ENCODE data around the gene NDUFS6. TPM values are rescaled to one million over a fixed set of nuclear protein-coding genes. Genes with fewer than 3 reads are reported as not detected.

Gene NDUFS6
- total RNA-seq, 1 donor from 2014 or later, result 21.3 TPM

- no peak for ATAC-seq
- DNase-seq, result peak; percentile 23
- Histone ChIP-seq H3K27me3 (ENCODE audit: low read depth) (peaks cover 14% of the 10 kb centered on the region), H3K36me3 (no peaks in the 10 kb centered on the region), H3K4me1 (no peaks in the 10 kb centered on the region), H3K27ac (no peak overlapping the region), H3K4me3 (no peak overlapping the region), H3K9me3 (no peaks in the 10 kb centered on the region)
- intact Hi-C loops (cut with DNase I), result no loop called here
- TF ChIP-seq, protein P1, sequence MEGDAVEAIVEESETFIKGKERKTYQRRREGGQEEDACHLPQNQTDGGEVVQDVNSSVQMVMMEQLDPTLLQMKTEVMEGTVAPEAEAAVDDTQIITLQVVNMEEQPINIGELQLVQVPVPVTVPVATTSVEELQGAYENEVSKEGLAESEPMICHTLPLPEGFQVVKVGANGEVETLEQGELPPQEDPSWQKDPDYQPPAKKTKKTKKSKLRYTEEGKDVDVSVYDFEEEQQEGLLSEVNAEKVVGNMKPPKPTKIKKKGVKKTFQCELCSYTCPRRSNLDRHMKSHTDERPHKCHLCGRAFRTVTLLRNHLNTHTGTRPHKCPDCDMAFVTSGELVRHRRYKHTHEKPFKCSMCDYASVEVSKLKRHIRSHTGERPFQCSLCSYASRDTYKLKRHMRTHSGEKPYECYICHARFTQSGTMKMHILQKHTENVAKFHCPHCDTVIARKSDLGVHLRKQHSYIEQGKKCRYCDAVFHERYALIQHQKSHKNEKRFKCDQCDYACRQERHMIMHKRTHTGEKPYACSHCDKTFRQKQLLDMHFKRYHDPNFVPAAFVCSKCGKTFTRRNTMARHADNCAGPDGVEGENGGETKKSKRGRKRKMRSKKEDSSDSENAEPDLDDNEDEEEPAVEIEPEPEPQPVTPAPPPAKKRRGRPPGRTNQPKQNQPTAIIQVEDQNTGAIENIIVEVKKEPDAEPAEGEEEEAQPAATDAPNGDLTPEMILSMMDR (IDR thresholded peaks at IDR 0.05), result no peak
These were observed 45.8 kb upstream of the NDUFS6 start for GRCh38 chr5:1755321-1755949.

- H3K27me3 ChIP-seq (ENCODE audit: low read depth), result peaks cover 20% of the 10 kb centered on the region
- no peaks in the 10 kb centered on the region for H3K36me3 ChIP-seq
- no peak overlapping the region for H3K4me3 ChIP-seq
- no peak for DNase-seq
- TF ChIP-seq, protein P1 (IDR thresholded peaks at IDR 0.05), result no peak
- no peak for ATAC-seq
- no peaks in the 10 kb centered on the region for H3K4me1 ChIP-seq
- H3K9me3 ChIP-seq, result no peaks in the 10 kb centered on the region
- intact Hi-C loops (cut with DNase I), result no loop called here
- no peak overlapping the region for H3K27ac ChIP-seq
These were observed 44.7 kb upstream of the NDUFS6 start for GRCh38 chr5:1756481-1756880.

DNA sequence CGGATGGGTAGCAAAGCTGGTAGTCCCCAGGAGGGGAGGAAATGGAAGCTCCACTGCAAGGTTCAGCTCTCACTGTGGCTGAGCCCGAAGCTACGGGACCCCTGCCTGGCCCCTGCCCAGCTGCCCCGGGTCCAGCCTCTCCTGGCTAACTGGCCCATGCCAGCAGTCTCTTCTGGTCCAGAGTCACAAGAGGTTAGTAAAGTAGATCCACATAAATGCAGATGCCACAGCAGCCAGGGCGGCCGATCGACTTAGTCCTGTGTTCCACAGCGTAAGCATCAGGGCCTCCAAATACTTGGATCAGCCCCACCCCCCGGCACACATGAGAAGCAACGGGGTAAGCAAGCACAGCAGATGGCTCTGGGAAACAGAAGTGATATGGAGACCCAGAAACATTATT, 43.7 kb upstream of the NDUFS6 start:
- peak; percentile 39 for DNase-seq
- Histone ChIP-seq H3K27me3 (ENCODE audit: low read depth) (peaks cover 17% of the 10 kb centered on the region), H3K4me3 (no peak overlapping the region), H3K9me3 (no peaks in the 10 kb centered on the region), H3K36me3 (no peaks in the 10 kb centered on the region), H3K4me1 (no peaks in the 10 kb centered on the region), H3K27ac (no peak overlapping the region)
- TF ChIP-seq, protein P1 (IDR thresholded peaks at IDR 0.05), result no peak
- ATAC-seq, result no peak
- intact Hi-C loops (cut with DNase I), result no loop called here

GRCh38 chr5:1758574-1758973, 42.6 kb upstream of the NDUFS6 start:
- Histone ChIP-seq H3K27ac (no peak overlapping the region), H3K9me3 (no peaks in the 10 kb centered on the region), H3K4me3 (no peak overlapping the region), H3K36me3 (no peaks in the 10 kb centered on the region), H3K4me1 (no peaks in the 10 kb centered on the region), H3K27me3 (ENCODE audit: low read depth) (peaks cover 7% of the 10 kb centered on the region)
- intact Hi-C loops (cut with DNase I), result no loop called here
- no peak for DNase-seq
- TF ChIP-seq, protein P1 (IDR thresholded peaks at IDR 0.05), result no peak
- ATAC-seq, result no peak

DNA sequence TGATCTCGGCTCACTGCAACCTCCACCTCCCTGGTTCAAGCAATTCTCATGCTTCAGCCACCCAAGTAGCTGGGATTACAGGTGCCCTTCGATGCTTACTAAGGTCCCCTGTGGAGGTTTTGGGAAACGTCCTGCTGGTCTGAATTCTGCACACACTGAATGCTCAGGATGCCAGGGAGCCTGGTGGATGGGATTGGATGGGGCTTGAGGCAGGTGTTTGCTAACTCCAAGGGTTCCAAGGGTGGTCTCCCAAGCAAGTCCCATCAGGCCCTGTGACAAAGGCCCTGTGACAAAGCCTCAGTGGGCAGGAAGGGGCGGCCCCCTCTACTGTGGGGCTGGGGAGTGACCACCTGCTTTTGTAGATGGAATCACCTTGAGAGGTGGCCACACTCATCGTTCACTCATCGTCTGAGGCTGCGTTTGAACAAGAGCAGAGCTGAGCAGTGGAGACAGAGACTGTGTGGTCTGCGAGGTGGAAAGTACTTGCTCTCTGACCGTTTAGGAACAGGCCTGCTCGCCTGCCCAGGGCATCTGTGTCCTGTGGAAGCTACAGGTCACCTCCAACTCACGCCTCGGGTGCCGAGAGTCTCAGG, 41.7 kb upstream of the NDUFS6 start:
- Histone ChIP-seq H3K27ac (no peak overlapping the region), H3K4me3 (no peak overlapping the region), H3K27me3 (ENCODE audit: low read depth) (peaks cover 13% of the 10 kb centered on the region), H3K9me3 (no peaks in the 10 kb centered on the region), H3K4me1 (no peaks in the 10 kb centered on the region), H3K36me3 (no peaks in the 10 kb centered on the region)
- DNase-seq (peak; percentile 35), ATAC-seq (no peak)
- intact Hi-C loops (cut with DNase I), result no loop called here
- TF ChIP-seq, protein P1 (IDR thresholded peaks at IDR 0.05), result no peak

Measured in lower lobe of right lung (tissue), 2 donors.